Activated CD8-positive, alpha-beta memory T cell treated with anti-CD3 and anti-CD28 coated beads for 24 hours (primary cell): ENCODE data around the gene GDF15.
"Not testable (repeated sequence)": the region's sequence is repeated elsewhere in the genome, so short reads cannot be mapped to it uniquely, and the experiment has no call there.

Experiments
- DNase-seq: peaks from one replicate; pipeline ENCODE4 v3.0.0-alpha.2; 2020

GDF15 gene

GRCh38 chr19:18392926-18393325 lies 7.0 kb downstream of the GDF15 start:
- no peak for DNase-seq

- no peak for DNase-seq
These were observed 7.9 kb downstream of the GDF15 start for GRCh38 chr19:18393836-18394235.

- DNase-seq = no peak
These were observed 10.7 kb downstream of the GDF15 start for GRCh38 chr19:18396471-18397241.

- no peak for DNase-seq
These were observed 11.6 kb downstream of the GDF15 start, which contains the start of gene LRRC25 for GRCh38 chr19:18397242-18398202. TSS of gene LRRC25 (minus strand) at chr19:18397622. CDS start at chr19:18396963, 659 bp downstream.

GRCh38 chr19:18399008-18399407 lies 13.1 kb downstream of the GDF15 start:
- no peak for DNase-seq

GRCh38 chr19:18401580-18402112 lies 15.7 kb downstream of the GDF15 start:
- no peak for DNase-seq

GRCh38 chr19:18402455-18403248 lies 16.7 kb downstream of the GDF15 start:
- not testable (repeated sequence) for DNase-seq

GRCh38 chr19:18405754-18406153 lies 19.8 kb downstream of the GDF15 start:
- not testable (repeated sequence) for DNase-seq

GRCh38 chr19:18406749-18407148 lies 20.8 kb downstream of the GDF15 start:
- no peak for DNase-seq

GRCh38 chr19:18408053-18408476 lies 22.1 kb downstream of the GDF15 start:
- DNase-seq = peak; percentile 65

GRCh38 chr19:18412610-18413239 lies 26.8 kb downstream of the GDF15 start:
- DNase-seq = no peak

- DNase-seq = peak; percentile 60
These were observed 28.7 kb downstream of the GDF15 start for GRCh38 chr19:18414504-18415177.

GRCh38 chr19:18415178-18415867 lies 29.4 kb downstream of the GDF15 start:
- peak; percentile 64 for DNase-seq

GRCh38 chr19:18416778-18417249 lies 30.9 kb downstream of the GDF15 start:
- DNase-seq = no peak

GRCh38 chr19:18417250-18418028 lies 31.5 kb downstream of the GDF15 start:
- peak; percentile 78 for DNase-seq

GRCh38 chr19:18418029-18418482 lies 32.1 kb downstream of the GDF15 start:
- DNase-seq = peak; percentile 76

GRCh38 chr19:18418483-18419194 lies 32.7 kb downstream of the GDF15 start:
- DNase-seq = no peak

- peak; percentile 88 for DNase-seq
These were observed 33.3 kb downstream of the GDF15 start, which contains the start of gene SSBP4 for GRCh38 chr19:18419195-18419698. TSS of gene SSBP4 (plus strand) at chr19:18419398. CDS start at chr19:18419649, 251 bp downstream.
